NCI-H510A treated with DMSO at 0.1 percent for 48 hours (cell line): ENCODE measurements around the gene NOL6.
"Not testable (repeated sequence)": the region's sequence is repeated elsewhere in the genome, so short reads cannot be mapped to it uniquely, and the experiment has no call there.

Source experiments
- DNase-seq: peaks from one replicate; lab custom pipeline; 2025; lab: John Stamatoyannopoulos, UW

Gene NOL6

GRCh38 chr9:33473643-33474352 is at the start of gene NOL6:
TSS of gene NOL6 (minus strand) at chr9:33473924. CDS start at chr9:33473842, 82 bp downstream.
- peak; percentile 95 for DNase-seq

- DNase-seq: not testable (repeated sequence)
Observed at GRCh38 chr9:33521861-33522260, 48.1 kb upstream of the NOL6 start.

GRCh38 chr9:33517934-33518577 is 44.3 kb upstream of the NOL6 start:
- not testable (repeated sequence) for DNase-seq

- DNase-seq: peak; percentile 4
Observed at GRCh38 chr9:33517373-33517772, 43.6 kb upstream of the NOL6 start.

GRCh38 chr9:33516397-33516796 is 42.7 kb upstream of the NOL6 start:
- DNase-seq: not testable (repeated sequence)

GRCh38 chr9:33515342-33515995 is 41.7 kb upstream of the NOL6 start:
- DNase-seq: not testable (repeated sequence)

- DNase-seq: not testable (repeated sequence)
Observed at GRCh38 chr9:33512535-33512934, 38.8 kb upstream of the NOL6 start.

GRCh38 chr9:33511184-33511517 is 37.4 kb upstream of the NOL6 start:
- not testable (repeated sequence) for DNase-seq

- DNase-seq: peak; percentile 28
Observed at GRCh38 chr9:33510262-33511183, 36.8 kb upstream of the NOL6 start.

GRCh38 chr9:33506626-33507370 is 33.1 kb upstream of the NOL6 start:
- no peak for DNase-seq

- DNase-seq: peak; percentile 29
Observed at GRCh38 chr9:33498387-33498786, 24.7 kb upstream of the NOL6 start.

GRCh38 chr9:33493819-33494218 is 20.1 kb upstream of the NOL6 start:
- DNase-seq: not testable (repeated sequence)

GRCh38 chr9:33489066-33489465 is 15.3 kb upstream of the NOL6 start:
- no peak for DNase-seq

- not testable (repeated sequence) for DNase-seq
Observed at GRCh38 chr9:33485312-33485711, 11.6 kb upstream of the NOL6 start.

- DNase-seq: no peak
Observed at GRCh38 chr9:33480976-33481375, 7.3 kb upstream of the NOL6 start.

GRCh38 chr9:33480106-33480505 is 6.4 kb upstream of the NOL6 start:
- DNase-seq: no peak

- DNase-seq: no peak
Observed at GRCh38 chr9:33476503-33476902, 2.8 kb upstream of the NOL6 start.

- no peak for DNase-seq
Observed at GRCh38 chr9:33475357-33475756, 1.6 kb upstream of the NOL6 start.

- no peak for DNase-seq
Observed at GRCh38 chr9:33472881-33473615, 676 bp downstream of the NOL6 start.

- no peak for DNase-seq
Observed at GRCh38 chr9:33472171-33472880, 1.4 kb downstream of the NOL6 start.
